ENCODE measurements around the gene PPP1R37.
A peak's percentile ranks its signal among the peaks of the same experiment; 100 is the strongest.

PPP1R37 gene

DNA sequence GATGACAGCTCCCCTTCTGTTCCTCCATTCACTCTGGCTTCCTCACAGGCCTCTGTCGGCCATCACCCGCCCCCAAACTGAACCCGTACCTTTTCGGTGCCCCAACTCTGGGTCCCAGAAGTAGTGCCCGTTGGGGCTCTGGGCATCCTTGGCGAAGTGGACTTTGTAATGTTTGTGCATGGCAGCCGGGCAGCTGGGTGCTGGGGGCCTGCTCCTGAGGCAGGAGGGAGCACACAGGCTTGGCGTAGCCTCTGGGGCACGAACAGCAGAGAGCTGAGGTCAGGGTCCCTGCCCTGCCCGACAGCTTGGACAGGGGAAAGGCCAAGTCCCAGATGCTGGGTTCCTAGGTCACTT is 67.0 kb downstream of the PPP1R37 start:
- ChIA-PET POLR2A (no interaction called here), CTCF (interaction anchor here (0.6 to 1.3 kb wide), 4 partner anchors 9 to 178 kb away, joined by 3 read pairs; no protein-coding TSS in a partner anchor)
- Histone ChIP-seq H3K36me3 (ENCODE audit: control insufficient read depth in 2 of 2, insufficient read depth in 1 of 2, low read length in 2 of 2) (no peaks in the 10 kb centered on the region), H3K27ac (ENCODE audit: extremely low read depth, low read depth, low read length) (no peak overlapping the region), H3K4me1 (ENCODE audit: control insufficient read depth, insufficient read depth, low read length) (no peaks in the 10 kb centered on the region), H3K4me3 (ENCODE audit: low read depth, low read length) (no peak overlapping the region), H3K9me3 (ENCODE audit: control insufficient read depth, insufficient read depth, low read depth, low read length) (no peaks in the 10 kb centered on the region)
- TF ChIP-seq ZNF629 (tag by site-specific recombination; IDR thresholded peaks at IDR 0.05) (no peak), ZNF211 (tag by site-specific recombination; IDR thresholded peaks at IDR 0.05; ENCODE audit: low read depth) (no peak), BCL11A (tag by site-specific recombination; IDR thresholded peaks at IDR 0.05; ENCODE audit: low read depth) (no peak), ZNF623 (tag by site-specific recombination; IDR thresholded peaks at IDR 0.05) (no peak), ZNF768 (tag by site-specific recombination; IDR thresholded peaks at IDR 0.05) (no peak)

DNA sequence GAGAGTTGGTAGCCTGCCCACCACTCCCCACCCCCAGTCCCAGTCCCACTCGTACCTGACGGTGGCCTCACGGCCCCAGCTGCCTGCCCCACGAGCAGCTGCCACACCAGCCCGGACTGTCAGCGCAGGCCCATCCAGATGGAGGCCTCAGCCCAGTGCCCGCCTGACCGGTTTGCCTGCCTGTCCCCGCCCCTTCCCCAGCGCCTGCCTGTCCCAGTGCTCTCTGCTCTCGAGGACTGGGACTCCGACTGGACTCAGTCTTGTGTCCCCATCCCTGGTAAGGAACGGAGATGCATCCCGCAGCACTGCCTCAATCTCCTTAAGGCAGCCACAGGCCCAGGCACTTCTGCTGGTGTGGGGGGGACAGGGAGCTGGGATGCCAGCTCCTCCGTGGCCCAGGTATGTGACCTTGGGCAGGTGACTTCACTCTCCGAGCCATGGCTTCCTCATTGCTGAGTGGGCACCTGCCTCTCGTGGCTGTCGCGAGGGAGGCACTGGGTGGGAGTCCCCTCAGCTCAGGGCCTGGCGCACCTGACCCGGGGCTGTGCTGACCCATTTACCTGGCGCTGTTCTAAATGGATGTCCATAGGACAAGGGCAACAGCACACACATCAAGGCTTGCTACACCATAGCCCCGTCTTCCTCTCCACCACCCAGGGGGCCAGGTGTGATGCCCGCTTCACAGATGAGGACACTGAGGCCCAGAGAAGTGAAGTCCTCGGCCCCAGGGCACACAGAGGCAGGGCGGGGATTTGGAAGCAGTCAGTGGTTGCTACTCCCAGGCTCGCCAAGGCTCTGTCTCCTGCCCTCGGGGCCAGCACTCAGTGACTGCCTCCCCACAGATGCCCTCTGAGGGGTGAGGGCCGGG is 68.1 kb downstream of the PPP1R37 start, which contains the start of gene NKPD1:
Gene NKPD1 (minus strand): TSS at position 113 of the 868 bp plus-strand sequence. CDS start 832 bp downstream, outside the sequence.
- Histone ChIP-seq H3K9me3 (ENCODE audit: control insufficient read depth, insufficient read depth, low read depth, low read length) (no peaks in the 10 kb centered on the region), H3K27ac (ENCODE audit: extremely low read depth, low read depth, low read length) (no peak within 1 kb of the TSS), H3K36me3 (ENCODE audit: control insufficient read depth in 2 of 2, insufficient read depth in 1 of 2, low read length in 2 of 2) (no peaks in the 10 kb centered on the region), H3K4me1 (ENCODE audit: control insufficient read depth, insufficient read depth, low read length) (no peaks in the 10 kb centered on the region), H3K4me3 (ENCODE audit: low read depth, low read length) (no peak within 1 kb of the TSS)
- ChIA-PET CTCF (interaction anchor here (0.9 to 1.3 kb wide), 2 partner anchors 18 to 177 kb away, joined by 3 read pairs; no protein-coding TSS in a partner anchor), POLR2A (no interaction called here)
- TF ChIP-seq ZNF175 (tag by site-specific recombination; IDR thresholded peaks at IDR 0.05) = no peak
- no peak for TF ChIP-seq ZNF311 (tag by site-specific recombination; IDR thresholded peaks at IDR 0.05; ENCODE audit: borderline replicate concordance)
- no peak for TF ChIP-seq ZNF114 (tag by site-specific recombination; IDR thresholded peaks at IDR 0.05)
- TF ChIP-seq ZNF701 (tag by site-specific recombination; IDR thresholded peaks at IDR 0.05) = no peak
- TF ChIP-seq HOXD13 (CRISPR knock-in tag; IDR thresholded peaks at IDR 0.05; ENCODE audit: borderline replicate concordance) = no peak
- no peak for TF ChIP-seq ZNF561 (tag by site-specific recombination; IDR thresholded peaks at IDR 0.05; ENCODE audit: borderline replicate concordance)
- TF ChIP-seq, protein P1, sequence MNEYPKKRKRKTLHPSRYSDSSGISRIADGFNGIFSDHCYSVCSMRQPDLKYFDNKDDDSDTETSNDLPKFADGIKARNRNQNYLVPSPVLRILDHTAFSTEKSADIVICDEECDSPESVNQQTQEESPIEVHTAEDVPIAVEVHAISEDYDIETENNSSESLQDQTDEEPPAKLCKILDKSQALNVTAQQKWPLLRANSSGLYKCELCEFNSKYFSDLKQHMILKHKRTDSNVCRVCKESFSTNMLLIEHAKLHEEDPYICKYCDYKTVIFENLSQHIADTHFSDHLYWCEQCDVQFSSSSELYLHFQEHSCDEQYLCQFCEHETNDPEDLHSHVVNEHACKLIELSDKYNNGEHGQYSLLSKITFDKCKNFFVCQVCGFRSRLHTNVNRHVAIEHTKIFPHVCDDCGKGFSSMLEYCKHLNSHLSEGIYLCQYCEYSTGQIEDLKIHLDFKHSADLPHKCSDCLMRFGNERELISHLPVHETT (tag by site-specific recombination; IDR thresholded peaks at IDR 0.05) = no peak

DNA sequence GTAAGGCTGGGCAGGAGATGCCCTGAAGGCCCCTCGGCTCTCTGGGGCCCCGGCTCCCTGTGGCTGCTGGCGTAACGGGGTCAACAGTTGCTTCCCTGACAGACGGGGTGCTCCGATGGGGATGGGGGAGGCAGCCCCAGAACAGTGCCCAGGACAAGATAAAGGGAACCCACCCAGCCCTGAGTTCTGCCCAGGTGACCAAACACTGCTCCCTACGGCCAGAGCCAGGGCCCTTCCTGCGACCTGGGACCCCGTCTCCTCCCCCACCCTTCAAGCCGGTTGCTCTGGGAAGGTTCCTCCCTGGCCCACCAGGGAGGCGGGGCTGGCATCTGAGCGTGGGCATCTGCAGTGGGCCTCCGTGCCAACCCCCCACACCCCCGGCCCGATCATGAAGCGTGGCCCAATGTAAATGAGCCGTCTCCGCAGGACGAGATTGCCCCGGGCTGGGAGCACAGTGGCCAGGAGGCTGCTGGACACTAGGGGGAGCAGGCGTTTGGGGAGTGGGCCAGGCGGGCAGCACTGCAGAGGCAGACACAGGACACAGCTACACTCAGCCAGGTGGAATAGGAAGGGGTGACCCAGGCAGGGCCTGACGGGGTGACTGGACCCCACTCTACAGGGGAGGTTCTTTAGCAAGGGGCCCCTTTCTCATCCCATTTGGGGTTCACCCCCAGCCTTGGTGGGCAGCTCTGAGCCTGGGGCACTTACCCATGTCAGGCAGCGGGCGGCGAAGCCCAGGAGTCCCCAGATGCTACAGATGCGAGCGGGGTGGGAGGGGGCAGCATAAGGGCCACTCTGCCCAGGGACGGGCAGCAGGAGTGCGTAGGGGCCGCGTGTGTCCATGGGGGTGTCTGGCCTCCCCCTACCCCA is 69.0 kb downstream of the PPP1R37 start:
- H3K36me3 ChIP-seq (ENCODE audit: control insufficient read depth in 2 of 2, insufficient read depth in 1 of 2, low read length in 2 of 2) = no peaks in the 10 kb centered on the region
- H3K27ac ChIP-seq (ENCODE audit: extremely low read depth, low read depth, low read length) = no peak overlapping the region
- H3K4me1 ChIP-seq (ENCODE audit: control insufficient read depth, insufficient read depth, low read length) = no peaks in the 10 kb centered on the region
- no peak overlapping the region for H3K4me3 ChIP-seq (ENCODE audit: low read depth, low read length)
- ChIA-PET POLR2A (no interaction called here), CTCF (interaction anchor here (0.9 kb wide), 1 partner anchor 164 kb away, joined by 3 read pairs; no protein-coding TSS in a partner anchor)
- no peaks in the 10 kb centered on the region for H3K9me3 ChIP-seq (ENCODE audit: control insufficient read depth, insufficient read depth, low read depth, low read length)
- no peak for TF ChIP-seq YY1 (tag by site-specific recombination; IDR thresholded peaks at IDR 0.05)
- TF ChIP-seq, protein P2, sequence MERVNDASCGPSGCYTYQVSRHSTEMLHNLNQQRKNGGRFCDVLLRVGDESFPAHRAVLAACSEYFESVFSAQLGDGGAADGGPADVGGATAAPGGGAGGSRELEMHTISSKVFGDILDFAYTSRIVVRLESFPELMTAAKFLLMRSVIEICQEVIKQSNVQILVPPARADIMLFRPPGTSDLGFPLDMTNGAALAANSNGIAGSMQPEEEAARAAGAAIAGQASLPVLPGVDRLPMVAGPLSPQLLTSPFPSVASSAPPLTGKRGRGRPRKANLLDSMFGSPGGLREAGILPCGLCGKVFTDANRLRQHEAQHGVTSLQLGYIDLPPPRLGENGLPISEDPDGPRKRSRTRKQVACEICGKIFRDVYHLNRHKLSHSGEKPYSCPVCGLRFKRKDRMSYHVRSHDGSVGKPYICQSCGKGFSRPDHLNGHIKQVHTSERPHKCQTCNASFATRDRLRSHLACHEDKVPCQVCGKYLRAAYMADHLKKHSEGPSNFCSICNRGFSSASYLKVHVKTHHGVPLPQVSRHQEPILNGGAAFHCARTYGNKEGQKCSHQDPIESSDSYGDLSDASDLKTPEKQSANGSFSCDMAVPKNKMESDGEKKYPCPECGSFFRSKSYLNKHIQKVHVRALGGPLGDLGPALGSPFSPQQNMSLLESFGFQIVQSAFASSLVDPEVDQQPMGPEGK (tag by site-specific recombination; IDR thresholded peaks at IDR 0.05) = no peak
- TF ChIP-seq, protein P3, sequence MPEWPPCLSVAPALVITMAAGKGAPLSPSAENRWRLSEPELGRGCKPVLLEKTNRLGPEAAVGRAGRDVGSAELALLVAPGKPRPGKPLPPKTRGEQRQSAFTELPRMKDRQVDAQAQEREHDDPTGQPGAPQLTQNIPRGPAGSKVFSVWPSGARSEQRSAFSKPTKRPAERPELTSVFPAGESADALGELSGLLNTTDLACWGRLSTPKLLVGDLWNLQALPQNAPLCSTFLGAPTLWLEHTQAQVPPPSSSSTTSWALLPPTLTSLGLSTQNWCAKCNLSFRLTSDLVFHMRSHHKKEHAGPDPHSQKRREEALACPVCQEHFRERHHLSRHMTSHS (tag by site-specific recombination; IDR thresholded peaks at IDR 0.05) = no peak
- no peak for TF ChIP-seq ZNF16 (tag by site-specific recombination; IDR thresholded peaks at IDR 0.05; ENCODE audit: low read depth)
- TF ChIP-seq, protein P4, sequence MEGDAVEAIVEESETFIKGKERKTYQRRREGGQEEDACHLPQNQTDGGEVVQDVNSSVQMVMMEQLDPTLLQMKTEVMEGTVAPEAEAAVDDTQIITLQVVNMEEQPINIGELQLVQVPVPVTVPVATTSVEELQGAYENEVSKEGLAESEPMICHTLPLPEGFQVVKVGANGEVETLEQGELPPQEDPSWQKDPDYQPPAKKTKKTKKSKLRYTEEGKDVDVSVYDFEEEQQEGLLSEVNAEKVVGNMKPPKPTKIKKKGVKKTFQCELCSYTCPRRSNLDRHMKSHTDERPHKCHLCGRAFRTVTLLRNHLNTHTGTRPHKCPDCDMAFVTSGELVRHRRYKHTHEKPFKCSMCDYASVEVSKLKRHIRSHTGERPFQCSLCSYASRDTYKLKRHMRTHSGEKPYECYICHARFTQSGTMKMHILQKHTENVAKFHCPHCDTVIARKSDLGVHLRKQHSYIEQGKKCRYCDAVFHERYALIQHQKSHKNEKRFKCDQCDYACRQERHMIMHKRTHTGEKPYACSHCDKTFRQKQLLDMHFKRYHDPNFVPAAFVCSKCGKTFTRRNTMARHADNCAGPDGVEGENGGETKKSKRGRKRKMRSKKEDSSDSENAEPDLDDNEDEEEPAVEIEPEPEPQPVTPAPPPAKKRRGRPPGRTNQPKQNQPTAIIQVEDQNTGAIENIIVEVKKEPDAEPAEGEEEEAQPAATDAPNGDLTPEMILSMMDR (tag by site-specific recombination; IDR thresholded peaks at IDR 0.05) = peak; percentile 78
- no peak for TF ChIP-seq GLI4 (tag by site-specific recombination; IDR thresholded peaks at IDR 0.05)
- TF ChIP-seq, protein P5, sequence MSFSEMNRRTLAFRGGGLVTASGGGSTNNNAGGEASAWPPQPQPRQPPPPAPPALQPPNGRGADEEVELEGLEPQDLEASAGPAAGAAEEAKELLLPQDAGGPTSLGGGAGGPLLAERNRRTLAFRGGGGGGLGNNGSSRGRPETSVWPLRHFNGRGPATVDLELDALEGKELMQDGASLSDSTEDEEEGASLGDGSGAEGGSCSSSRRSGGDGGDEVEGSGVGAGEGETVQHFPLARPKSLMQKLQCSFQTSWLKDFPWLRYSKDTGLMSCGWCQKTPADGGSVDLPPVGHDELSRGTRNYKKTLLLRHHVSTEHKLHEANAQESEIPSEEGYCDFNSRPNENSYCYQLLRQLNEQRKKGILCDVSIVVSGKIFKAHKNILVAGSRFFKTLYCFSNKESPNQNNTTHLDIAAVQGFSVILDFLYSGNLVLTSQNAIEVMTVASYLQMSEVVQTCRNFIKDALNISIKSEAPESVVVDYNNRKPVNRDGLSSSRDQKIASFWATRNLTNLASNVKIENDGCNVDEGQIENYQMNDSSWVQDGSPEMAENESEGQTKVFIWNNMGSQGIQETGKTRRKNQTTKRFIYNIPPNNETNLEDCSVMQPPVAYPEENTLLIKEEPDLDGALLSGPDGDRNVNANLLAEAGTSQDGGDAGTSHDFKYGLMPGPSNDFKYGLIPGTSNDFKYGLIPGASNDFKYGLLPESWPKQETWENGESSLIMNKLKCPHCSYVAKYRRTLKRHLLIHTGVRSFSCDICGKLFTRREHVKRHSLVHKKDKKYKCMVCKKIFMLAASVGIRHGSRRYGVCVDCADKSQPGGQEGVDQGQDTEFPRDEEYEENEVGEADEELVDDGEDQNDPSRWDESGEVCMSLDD (tag by site-specific recombination; IDR thresholded peaks at IDR 0.05) = peak; percentile 21; the same call in 1 of the 2 replicates
- peak; percentile 59; the same call in 1 of the 2 replicates for TF ChIP-seq ZNF223 (tag by site-specific recombination; IDR thresholded peaks at IDR 0.05)

Measured in HEK293 (cell line).